ENCODE results near the gene USP3. TPM values are rescaled to one million over a fixed set of nuclear protein-coding genes. Genes with fewer than 3 reads are reported as not detected.

USP3 gene
- total RNA-seq, 2 donors from 2014 or later: 51.5 to 52.5 TPM

DNA sequence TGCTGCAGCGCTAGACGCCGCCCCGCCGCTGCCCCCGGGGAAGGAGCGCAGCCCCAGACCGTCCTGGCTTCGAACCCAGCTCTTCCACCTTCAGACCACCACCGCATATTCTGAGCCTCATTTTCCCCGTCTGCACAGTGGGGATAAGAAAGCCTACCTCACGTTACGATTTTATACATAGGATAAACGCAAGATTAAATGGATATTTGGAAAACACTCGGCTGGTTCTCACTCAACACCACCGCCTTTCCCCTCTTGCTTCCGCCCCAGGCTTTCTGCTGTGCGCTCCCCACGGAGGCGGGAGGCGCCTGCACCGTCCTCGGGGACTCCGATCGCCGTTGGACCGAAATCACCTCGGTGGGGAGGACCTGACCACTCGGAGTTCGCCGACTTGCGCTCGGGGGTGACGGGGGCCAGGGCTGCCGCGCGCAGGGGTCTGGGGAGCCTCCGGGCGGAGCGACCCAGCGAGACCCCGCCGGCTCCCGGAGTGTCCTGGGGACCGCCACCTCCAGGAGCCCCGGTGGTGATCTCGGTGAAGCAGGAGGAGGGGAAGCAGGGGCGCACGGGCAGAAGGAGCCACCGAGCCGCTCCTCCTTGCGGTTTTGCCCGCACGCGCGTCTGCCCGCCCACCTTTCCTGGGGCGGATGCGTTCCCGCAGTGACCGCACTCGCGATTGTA, 96.8 kb downstream of the USP3 start:
- H3K36me3 ChIP-seq (ENCODE audit: control insufficient read depth, insufficient read depth, low read length): no peaks in the 10 kb centered on the region
- peak; percentile 70 for DNase-seq
- 1% methylated on average over 30 to 63 of the region's 63 CpGs for WGBS, 2 experiments (ENCODE audit: insufficient coverage in 1 of 2, insufficient read length in 1 of 2)
- Mint-ChIP-seq H3K27ac (peak overlapping the region; percentile 89), H3K9me3 (no peaks in the 10 kb centered on the region), H3K27me3 (ENCODE audit: insufficient read depth) (peaks cover 16% of the 10 kb centered on the region), H3K36me3 (ENCODE audit: low read depth) (peaks cover 2% of the 10 kb centered on the region), H3K4me1 (peaks cover 40% of the 10 kb centered on the region), H3K4me3 (peak overlapping the region; percentile 72)
- H3K27me3 ChIP-seq (ENCODE audit: control insufficient read depth, insufficient read depth, low read length, poor library complexity, severe bottlenecking): peaks cover 11% of the 10 kb centered on the region
- peak overlapping the region; percentile 90 for H3K4me3 ChIP-seq (ENCODE audit: low read length)
- H3K4me1 ChIP-seq (ENCODE audit: control insufficient read depth, insufficient read depth, low read length): peaks cover 11% of the 10 kb centered on the region
- H3K27ac ChIP-seq (ENCODE audit: low read depth, low read length): no peak overlapping the region
- peak overlapping the region; percentile 51 for H3K9ac ChIP-seq (ENCODE audit: extremely low read depth, low read length, poor library complexity, severe bottlenecking)
- H3K9me3 ChIP-seq (ENCODE audit: control insufficient read depth, low read length): no peaks in the 10 kb centered on the region
- TF ChIP-seq CTCF (conservative IDR thresholded peaks at IDR 0.05): peak; percentile 17

DNA sequence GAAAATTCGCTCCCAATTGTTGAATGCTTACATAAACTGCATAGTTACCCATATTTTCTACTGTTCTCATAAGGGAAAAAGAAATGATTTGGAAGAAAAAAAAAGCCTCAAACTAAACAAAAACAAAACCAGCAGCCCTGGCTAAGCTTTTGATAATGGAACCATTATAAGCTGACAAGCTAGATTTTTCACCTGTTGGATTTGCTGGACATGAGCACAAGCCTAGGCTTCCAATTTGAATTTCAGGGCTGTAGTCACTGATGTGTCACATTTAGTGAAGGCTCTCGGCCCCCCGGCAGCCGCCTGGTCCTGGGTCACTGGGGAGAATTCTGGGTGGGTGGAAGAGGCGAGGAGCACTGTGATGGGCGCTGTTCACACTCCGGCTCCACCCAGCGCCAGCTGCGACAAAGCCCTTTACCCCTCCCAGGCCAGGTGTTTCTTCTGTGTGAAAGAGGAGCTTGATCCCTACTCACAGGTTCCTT, 97.4 kb downstream of the USP3 start:
- 67% methylated on average over 9 of the region's 9 CpGs; no CpG with 5 or more reads in 1 of the 2 experiments for WGBS, 2 experiments (ENCODE audit: insufficient coverage in 1 of 2, insufficient read length in 1 of 2)
- Mint-ChIP-seq H3K36me3 (ENCODE audit: low read depth) (peaks cover 5% of the 10 kb centered on the region), H3K27me3 (ENCODE audit: insufficient read depth) (peaks cover 16% of the 10 kb centered on the region), H3K9me3 (no peaks in the 10 kb centered on the region), H3K4me1 (peaks cover 35% of the 10 kb centered on the region), H3K27ac (no peak overlapping the region), H3K4me3 (peak overlapping the region; percentile 72)
- TF ChIP-seq CTCF (conservative IDR thresholded peaks at IDR 0.05): no peak
- peak overlapping the region; percentile 90 for H3K4me3 ChIP-seq (ENCODE audit: low read length)
- H3K9ac ChIP-seq (ENCODE audit: extremely low read depth, low read length, poor library complexity, severe bottlenecking): no peak overlapping the region
- H3K27me3 ChIP-seq (ENCODE audit: control insufficient read depth, insufficient read depth, low read length, poor library complexity, severe bottlenecking): peaks cover 11% of the 10 kb centered on the region
- no peaks in the 10 kb centered on the region for H3K36me3 ChIP-seq (ENCODE audit: control insufficient read depth, insufficient read depth, low read length)
- H3K9me3 ChIP-seq (ENCODE audit: control insufficient read depth, low read length): no peaks in the 10 kb centered on the region
- no peak for DNase-seq
- no peak overlapping the region for H3K27ac ChIP-seq (ENCODE audit: low read depth, low read length)
- peaks cover 11% of the 10 kb centered on the region for H3K4me1 ChIP-seq (ENCODE audit: control insufficient read depth, insufficient read depth, low read length)

DNA sequence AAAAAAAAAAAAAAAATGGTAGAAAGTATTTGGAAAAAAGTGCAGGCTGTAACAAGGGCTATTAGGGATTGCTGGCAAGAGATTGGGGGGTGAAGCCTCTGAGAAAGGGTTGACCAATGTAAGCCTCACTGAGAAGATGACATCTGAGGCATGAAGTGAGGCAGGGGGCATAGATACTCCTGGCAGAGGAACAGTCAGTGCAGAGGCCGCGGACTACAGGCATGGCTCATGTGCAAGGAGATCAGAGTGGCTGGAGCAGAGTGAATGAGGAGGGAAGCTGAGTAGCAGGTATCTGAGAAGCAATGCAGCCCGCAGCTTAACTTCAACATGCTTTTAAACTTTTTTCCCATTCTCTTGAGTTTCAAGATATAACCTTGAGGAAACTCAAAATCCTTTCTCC, 98.2 kb downstream of the USP3 start:
- 95 to 96% methylated on average over 3 of the region's 3 CpGs for WGBS, 2 experiments (ENCODE audit: insufficient coverage in 1 of 2, insufficient read length in 1 of 2)
- Histone ChIP-seq H3K9ac (ENCODE audit: extremely low read depth, low read length, poor library complexity, severe bottlenecking) (no peak overlapping the region), H3K4me3 (ENCODE audit: low read length) (no peak overlapping the region), H3K27ac (ENCODE audit: low read depth, low read length) (no peak overlapping the region), H3K9me3 (ENCODE audit: control insufficient read depth, low read length) (no peaks in the 10 kb centered on the region), H3K4me1 (ENCODE audit: control insufficient read depth, insufficient read depth, low read length) (peaks cover 11% of the 10 kb centered on the region), H3K36me3 (ENCODE audit: control insufficient read depth, insufficient read depth, low read length) (peaks cover 3% of the 10 kb centered on the region), H3K27me3 (ENCODE audit: control insufficient read depth, insufficient read depth, low read length, poor library complexity, severe bottlenecking) (peaks cover 11% of the 10 kb centered on the region)
- Mint-ChIP-seq H3K4me3 (peak overlapping the region; percentile 72), H3K4me1 (peaks cover 27% of the 10 kb centered on the region), H3K27ac (no peak overlapping the region), H3K9me3 (no peaks in the 10 kb centered on the region), H3K27me3 (ENCODE audit: insufficient read depth) (peaks cover 16% of the 10 kb centered on the region), H3K36me3 (ENCODE audit: low read depth) (peaks cover 5% of the 10 kb centered on the region)
- TF ChIP-seq CTCF (conservative IDR thresholded peaks at IDR 0.05): no peak
- DNase-seq: no peak
